ENCODE data around the gene CWC27. TPM values are rescaled to one million over a fixed set of nuclear protein-coding genes. Genes with fewer than 3 reads are reported as not detected.

The CWC27 gene
- total and polyA plus RNA-seq, 9 of the 15 experiments (the other 6 are each of a cell fraction or from before 2014, with no cell fraction given) = 19.7 to 49.3 (median 38.3) TPM

- H3K9ac ChIP-seq (ENCODE audit: insufficient read depth in 1 of 2, low read depth in 2 of 2, low read length in 2 of 2) = no peak overlapping the region
- H3K27me3 ChIP-seq (ENCODE audit: control insufficient read depth in 2 of 2, insufficient read depth in 2 of 2, low read length in 2 of 2) = no peaks in the 10 kb centered on the region
- WGBS (ENCODE audit: insufficient coverage, low coverage, missing lambda C conversion rate) = 45% methylated on average over 3 of the region's 3 CpGs
- H3K36me3 ChIP-seq (ENCODE audit: control insufficient read depth, insufficient read depth, low read length) = no peaks in the 10 kb centered on the region
- no peak overlapping the region for H3K27ac ChIP-seq (ENCODE audit: extremely low read depth, low read depth, low read length)
- no peak for DNase-seq (ENCODE audit: extremely low read depth in 1 of 4, low spot score in 3 of 4)
- no peaks in the 10 kb centered on the region for H3K79me2 ChIP-seq (ENCODE audit: control insufficient read depth, insufficient read depth, low read length)
- H3K4me2 ChIP-seq (ENCODE audit: insufficient read depth, low read length) = no peak overlapping the region
- intact Hi-C loops (cut with micrococcal nuclease) = no loop called here
- no peaks in the 10 kb centered on the region for H3K9me3 ChIP-seq (replicated peaks; ENCODE audit: control insufficient read depth, insufficient read depth, low read depth, low read length)
- FAIRE-seq = no peak
- no TSS peak for BruUV-seq (replicated peaks)
- peaks cover 0 to 3% of the 10 kb centered on the region in 2 experiments; a peak in 1 of 5 replicates for H3K4me1 ChIP-seq (replicated peaks in 1 of 2; ENCODE audit: control insufficient read depth in 2 of 2, insufficient read depth in 2 of 2, low read length in 2 of 2)
- ChIA-PET POLR2A (no interaction called here), CTCF (ENCODE audit: low intra/inter-chr PET ratio) (no interaction called here)
- no peak overlapping the region for H2AFZ ChIP-seq (ENCODE audit: low read depth, low read length)
- H3K9me1 ChIP-seq (ENCODE audit: control insufficient read depth, insufficient read depth, low read length) = no peaks in the 10 kb centered on the region
- no peaks in the 10 kb centered on the region for H4K20me1 ChIP-seq (replicated peaks; ENCODE audit: control insufficient read depth, insufficient read depth, low read length)
- TF ChIP-seq ZNF140 (CRISPR knock-in tag; IDR thresholded peaks at IDR 0.05) (no peak), HNRNPK (IDR thresholded peaks at IDR 0.05; ENCODE audit: low read depth, low read length, poor library complexity, severe bottlenecking) (no peak), CLOCK (CRISPR knock-in tag; IDR thresholded peaks at IDR 0.05; ENCODE audit: borderline replicate concordance) (no peak), NR2C2 (CRISPR knock-in tag; IDR thresholded peaks at IDR 0.05) (no peak), NR2C2 (tag; IDR thresholded peaks at IDR 0.05) (no peak), NR3C1 (CRISPR knock-in tag; IDR thresholded peaks at IDR 0.05) (no peak), BHLHE40 (IDR thresholded peaks at IDR 0.05; ENCODE audit: low read length) (no peak), TFAP4 (CRISPR knock-in tag; IDR thresholded peaks at IDR 0.05; ENCODE audit: borderline replicate concordance) (no peak), NCOR1 (IDR thresholded peaks at IDR 0.05) (no peak), IRF2 (CRISPR knock-in tag; IDR thresholded peaks at IDR 0.05) (no peak), CGGBP1 (CRISPR knock-in tag; IDR thresholded peaks at IDR 0.05) (no peak), SNRNP70 (optimal IDR thresholded peaks at IDR 0.05; ENCODE audit: low read depth, low read length) (no peak), TRIM28 (IDR thresholded peaks at IDR 0.05) (no peak)
- in situ Hi-C loops (cut with MboI) = no loop called here
- no peak overlapping the region for H3K4me3 ChIP-seq
- no peak for ATAC-seq
Observed at GRCh38 chr5:64865662-64866061, 96.9 kb downstream of the CWC27 start.

Measured in K562 (cell line).